HUES6 (cell line): Measurements from ENCODE around the gene FAM83F.

ENCODE experiments used
- H3K27ac ChIP-seq: 2 replicates; pipeline ENCODE4 v1.7.0; 2013; ENCODE audit warnings: low read depth, mild to moderate bottlenecking, low read length, inconsistent platforms
- H3K27me3 ChIP-seq: 2 replicates; pipeline ENCODE4 v1.6.1; 2013; ENCODE audit warnings: low read length; ENCODE audit not compliant: control insufficient read depth, insufficient read depth
- H3K36me3 ChIP-seq: 2 replicates; pipeline ENCODE4 v1.6.1; 2013; ENCODE audit warnings: low read length; ENCODE audit not compliant: control insufficient read depth, insufficient read depth
- H3K4me1 ChIP-seq: 2 replicates; pipeline ENCODE4 v1.6.1; 2013; ENCODE audit warnings: low read length; ENCODE audit not compliant: control insufficient read depth, insufficient read depth
- H3K4me3 ChIP-seq: 2 replicates; pipeline ENCODE4 v1.5.1; 2013; ENCODE audit warnings: low read depth, low read length
- H3K9ac ChIP-seq: one replicate; pipeline ENCODE4 v1.6.1; 2013; ENCODE audit warnings: mild to moderate bottlenecking, low read length
- H3K9me3 ChIP-seq: 2 replicates; pipeline ENCODE4 v1.6.1; 2013; ENCODE audit warnings: low read depth, low read length; ENCODE audit not compliant: control insufficient read depth, insufficient read depth

FAM83F gene

DNA sequence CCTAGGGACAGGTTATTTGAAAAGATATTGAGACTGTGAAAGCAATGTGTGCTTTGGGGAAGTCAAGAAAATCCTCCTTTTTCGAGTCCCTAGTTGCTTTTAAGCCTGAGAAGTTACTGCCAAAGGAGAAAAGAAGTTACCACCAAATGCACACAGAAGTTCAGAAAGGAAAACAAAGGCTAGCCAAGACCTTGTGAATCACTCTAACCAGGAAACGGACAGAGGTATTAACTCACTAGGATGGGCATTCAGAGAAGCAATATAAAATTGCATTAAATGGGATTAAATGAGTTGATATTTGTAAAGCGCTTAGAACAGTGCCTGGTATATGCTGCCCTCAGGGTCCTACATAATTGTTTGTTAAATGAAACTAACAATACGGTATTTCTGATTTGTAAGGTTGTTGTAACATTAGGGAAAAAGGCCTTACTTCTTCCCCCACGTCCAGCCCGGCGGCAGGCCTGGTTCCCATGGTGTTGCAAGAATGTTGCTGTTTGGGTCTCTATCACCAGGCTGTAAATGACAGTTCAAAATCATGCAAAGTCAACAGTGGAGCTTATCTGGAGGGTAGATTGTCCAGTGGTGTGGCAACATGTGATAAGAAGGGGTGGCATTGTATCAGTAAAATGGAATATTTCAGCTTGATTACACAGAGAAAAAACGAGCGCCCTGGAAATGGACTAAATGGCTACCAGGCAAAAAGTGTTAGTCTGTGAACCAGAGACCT lies 27.5 kb upstream of the FAM83F start:
- Histone ChIP-seq H3K9me3 (no peaks in the 10 kb centered on the region), H3K36me3 (no peaks in the 10 kb centered on the region), H3K27me3 (no peaks in the 10 kb centered on the region; the same call in 1 of the 2 replicates), H3K9ac (no peak overlapping the region), H3K27ac (no peak overlapping the region), H3K4me1 (no peaks in the 10 kb centered on the region), H3K4me3 (no peak overlapping the region)

DNA sequence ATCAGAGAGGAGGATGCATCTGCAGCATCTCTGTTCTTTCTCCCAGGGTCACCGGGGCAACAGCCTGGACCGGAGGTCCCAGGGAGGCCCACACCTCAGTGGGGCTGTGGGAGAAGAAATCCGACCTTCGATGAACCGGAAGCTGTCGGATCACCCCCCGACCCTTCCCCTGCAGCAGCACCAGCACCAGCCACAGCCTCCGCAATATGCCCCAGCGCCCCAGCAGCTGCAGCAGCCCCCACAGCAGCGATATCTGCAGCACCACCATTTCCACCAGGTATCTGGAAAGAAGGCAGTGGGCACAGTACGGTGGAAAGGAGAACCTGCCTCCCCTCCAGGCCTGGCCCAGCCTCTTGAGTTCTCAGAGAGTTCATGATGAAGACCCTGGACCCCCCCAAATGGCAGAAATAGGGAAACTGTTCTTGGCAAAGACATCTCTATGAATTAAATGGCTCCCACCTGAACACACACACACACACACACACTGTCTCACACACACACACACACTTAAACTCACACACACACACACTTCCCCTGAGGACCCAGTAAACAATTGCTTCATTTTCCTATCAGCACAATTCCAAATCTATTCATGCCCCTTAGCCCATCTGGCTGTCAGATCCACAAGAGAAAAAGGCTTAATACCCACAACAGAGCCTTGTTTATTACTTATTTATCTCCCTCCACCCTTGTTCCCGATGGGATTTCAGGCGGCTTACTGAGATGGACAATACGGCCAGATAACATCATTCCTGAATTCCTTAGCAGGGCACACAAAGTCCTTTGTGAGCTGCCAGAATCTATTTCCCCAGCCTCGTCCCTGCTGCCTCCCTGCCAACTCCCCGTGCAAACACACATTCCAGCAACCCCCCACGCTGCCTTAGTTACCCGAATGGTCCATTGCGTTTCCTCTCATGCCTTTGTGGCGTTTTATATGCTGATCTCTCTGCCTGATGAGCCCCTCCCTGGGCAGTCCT lies 26.5 kb upstream of the FAM83F start:
- no peak overlapping the region for H3K27ac ChIP-seq

DNA sequence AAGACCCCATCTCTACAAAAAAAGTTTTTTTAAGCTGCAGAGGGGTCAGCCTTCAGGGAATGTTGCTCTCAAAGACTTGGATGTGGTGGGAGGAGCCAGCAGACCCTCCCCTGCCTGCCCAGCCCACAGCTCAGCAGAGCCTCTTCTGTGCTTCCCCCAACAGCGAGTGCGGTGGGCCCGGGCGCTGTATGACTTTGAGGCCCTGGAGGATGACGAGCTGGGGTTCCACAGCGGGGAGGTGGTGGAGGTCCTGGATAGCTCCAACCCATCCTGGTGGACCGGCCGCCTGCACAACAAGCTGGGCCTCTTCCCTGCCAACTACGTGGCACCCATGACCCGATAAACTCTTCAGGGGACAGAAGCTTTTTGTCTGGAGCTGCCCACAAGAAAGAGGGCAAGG lies 24.0 kb upstream of the FAM83F start:
- no peak overlapping the region for H3K27ac ChIP-seq
- H3K27me3 ChIP-seq, result peaks cover under 1% of the 10 kb centered on the region; the same call in 1 of the 2 replicates
- H3K9ac ChIP-seq, result no peak overlapping the region
- no peaks in the 10 kb centered on the region for H3K36me3 ChIP-seq
- H3K4me1 ChIP-seq, result no peaks in the 10 kb centered on the region; the same call in 1 of the 2 replicates
- no peaks in the 10 kb centered on the region for H3K9me3 ChIP-seq
- no peak overlapping the region for H3K4me3 ChIP-seq

More for the DNA sequence above, 26.5 kb upstream of the FAM83F start:
- Histone ChIP-seq H3K36me3 (no peaks in the 10 kb centered on the region), H3K4me1 (no peaks in the 10 kb centered on the region), H3K4me3 (no peak overlapping the region), H3K9me3 (no peaks in the 10 kb centered on the region), H3K27me3 (no peaks in the 10 kb centered on the region; the same call in 1 of the 2 replicates), H3K9ac (no peak overlapping the region)

DNA sequence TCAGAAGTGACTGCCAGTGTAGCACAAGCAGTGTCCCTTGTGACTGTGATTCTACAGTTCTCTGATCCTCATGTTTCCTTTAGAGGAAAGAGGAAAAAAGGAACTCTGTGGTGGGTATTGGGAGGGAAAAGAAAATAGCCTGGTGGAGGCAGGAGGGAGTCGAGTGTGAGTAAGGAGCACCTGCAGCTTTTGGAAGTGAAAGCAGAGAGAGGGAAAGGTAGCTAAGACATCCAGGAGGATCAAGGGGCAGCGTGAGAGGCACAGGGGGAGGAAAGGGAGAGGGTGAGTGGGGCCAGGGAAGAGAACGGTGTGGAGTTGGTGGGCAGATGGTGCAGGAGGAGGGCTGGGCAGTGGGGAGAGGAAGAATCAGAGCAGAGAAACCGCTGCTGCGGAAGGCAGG lies 22.1 kb upstream of the FAM83F start:
- no peak overlapping the region for H3K27ac ChIP-seq
- no peak overlapping the region for H3K4me3 ChIP-seq
- peaks cover 10% of the 10 kb centered on the region; the same call in 1 of the 2 replicates for H3K27me3 ChIP-seq
- H3K9me3 ChIP-seq, result no peaks in the 10 kb centered on the region
- no peak overlapping the region for H3K9ac ChIP-seq
- no peaks in the 10 kb centered on the region; the same call in 1 of the 2 replicates for H3K4me1 ChIP-seq
- no peaks in the 10 kb centered on the region for H3K36me3 ChIP-seq

DNA sequence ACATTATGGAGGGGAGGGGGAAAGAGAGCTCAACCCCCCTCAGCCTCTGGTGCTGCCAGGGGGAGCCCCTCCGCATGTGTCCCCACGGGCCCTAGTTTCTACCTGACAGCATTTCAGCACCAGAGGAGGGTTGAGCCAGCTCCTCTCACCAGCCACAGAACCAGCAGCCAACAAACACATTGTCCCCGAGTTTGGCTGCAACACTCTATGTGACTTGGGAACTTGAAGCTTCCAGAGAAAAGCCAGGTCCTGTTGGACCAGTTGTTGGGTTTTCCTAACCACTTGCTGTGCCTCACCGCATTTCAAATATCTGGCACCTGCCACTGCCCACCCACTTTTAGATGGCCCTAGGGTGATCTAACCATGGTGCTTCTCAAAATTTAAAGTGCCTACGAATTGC lies 21.1 kb upstream of the FAM83F start:
- no peaks in the 10 kb centered on the region; the same call in 1 of the 2 replicates for H3K4me1 ChIP-seq
- H3K36me3 ChIP-seq, result no peaks in the 10 kb centered on the region
- no peak overlapping the region for H3K27ac ChIP-seq
- H3K27me3 ChIP-seq, result peaks cover 10% of the 10 kb centered on the region; the same call in 1 of the 2 replicates
- H3K4me3 ChIP-seq, result no peak overlapping the region
- H3K9me3 ChIP-seq, result no peaks in the 10 kb centered on the region
- H3K9ac ChIP-seq, result no peak overlapping the region

DNA sequence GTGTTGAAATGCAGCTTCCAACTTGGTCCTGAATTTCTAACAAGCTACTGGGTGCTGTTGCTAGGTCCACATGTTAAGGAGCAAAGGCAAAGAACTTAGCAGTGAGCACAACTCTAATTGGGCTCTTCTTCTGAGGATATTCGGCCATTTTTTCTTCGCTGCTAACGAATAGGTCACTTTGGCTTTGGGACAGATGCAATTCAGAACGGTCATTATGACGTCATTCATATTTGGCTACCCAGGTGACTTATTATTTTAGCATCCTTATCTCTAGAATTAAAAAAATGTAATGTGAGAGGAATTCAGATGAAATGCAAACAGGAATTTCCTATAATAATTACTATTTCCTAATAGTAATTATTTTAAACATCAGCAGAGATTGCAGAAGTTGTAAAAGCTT lies 20.7 kb upstream of the FAM83F start:
- Histone ChIP-seq H3K27me3 (peaks cover 10% of the 10 kb centered on the region; the same call in 1 of the 2 replicates), H3K4me3 (no peak overlapping the region), H3K4me1 (no peaks in the 10 kb centered on the region; the same call in 1 of the 2 replicates), H3K9ac (no peak overlapping the region), H3K27ac (no peak overlapping the region), H3K36me3 (no peaks in the 10 kb centered on the region), H3K9me3 (no peaks in the 10 kb centered on the region)

DNA sequence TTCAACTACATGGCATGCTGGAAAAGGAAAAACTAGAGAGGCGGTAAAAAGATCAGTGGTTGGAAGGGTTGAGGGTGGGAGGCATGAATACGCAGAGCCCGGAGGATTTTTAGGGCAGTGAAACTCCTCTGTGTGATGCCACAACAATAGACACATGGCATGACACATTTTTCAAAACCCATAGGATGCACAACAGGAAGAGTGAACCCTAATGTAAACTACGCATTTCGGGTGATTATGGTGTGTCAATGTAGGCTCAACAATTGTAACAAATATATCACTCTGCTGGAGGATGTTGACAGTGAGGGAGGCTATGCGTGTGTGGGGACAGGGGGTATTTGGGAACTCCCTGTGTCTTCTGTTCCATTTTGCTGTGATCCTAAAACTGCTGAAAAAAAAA lies 15.7 kb upstream of the FAM83F start:
- Histone ChIP-seq H3K27ac (no peak overlapping the region), H3K27me3 (peaks cover 12% of the 10 kb centered on the region), H3K4me1 (no peaks in the 10 kb centered on the region), H3K9me3 (no peaks in the 10 kb centered on the region), H3K9ac (no peak overlapping the region), H3K36me3 (no peaks in the 10 kb centered on the region), H3K4me3 (no peak overlapping the region)

DNA sequence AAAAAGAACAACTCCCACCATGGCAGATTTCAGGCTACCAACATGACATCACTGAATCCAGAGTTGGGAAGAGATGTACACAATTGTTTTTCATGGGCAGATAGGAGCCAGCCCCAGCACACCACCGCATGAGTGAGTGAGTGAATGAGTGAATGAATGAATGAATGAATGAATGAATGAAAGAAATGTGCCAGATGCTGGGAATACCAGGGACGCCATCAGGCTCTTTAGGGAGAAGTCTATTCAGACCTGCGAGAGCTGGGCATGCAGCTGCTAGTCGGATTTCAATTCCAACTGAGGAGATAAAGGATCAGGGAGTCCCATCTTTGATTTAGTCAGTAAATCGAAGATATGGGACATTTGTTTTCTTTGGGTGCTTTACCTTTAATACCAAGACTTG lies 15.3 kb upstream of the FAM83F start:
- H3K4me3 ChIP-seq, result no peak overlapping the region
- H3K27me3 ChIP-seq, result peaks cover 14% of the 10 kb centered on the region
- H3K9ac ChIP-seq, result no peak overlapping the region
- no peak overlapping the region for H3K27ac ChIP-seq
- no peaks in the 10 kb centered on the region for H3K4me1 ChIP-seq
- H3K36me3 ChIP-seq, result no peaks in the 10 kb centered on the region
- no peaks in the 10 kb centered on the region for H3K9me3 ChIP-seq

DNA sequence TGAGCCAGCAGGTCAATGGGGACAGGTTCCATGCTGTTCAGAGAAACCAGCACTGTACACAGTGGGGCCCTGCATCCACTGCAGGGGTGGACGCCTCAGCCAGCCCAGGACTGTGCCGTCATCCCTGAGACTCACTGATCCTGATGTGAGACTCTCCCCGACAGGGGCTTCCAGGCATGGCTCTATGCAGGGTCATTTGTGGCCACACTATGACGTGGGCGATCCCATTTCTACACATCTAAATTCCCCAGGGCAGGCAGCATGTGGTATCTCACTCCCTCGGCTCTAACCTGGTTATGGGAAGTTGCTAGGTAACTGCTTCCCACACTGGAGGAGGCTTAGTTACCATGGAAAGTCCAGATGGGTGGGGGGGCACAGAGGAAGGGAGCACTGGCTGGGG lies 14.2 kb upstream of the FAM83F start:
- peaks cover 21% of the 10 kb centered on the region for H3K27me3 ChIP-seq
- H3K36me3 ChIP-seq, result no peaks in the 10 kb centered on the region
- no peaks in the 10 kb centered on the region for H3K4me1 ChIP-seq
- no peaks in the 10 kb centered on the region for H3K9me3 ChIP-seq
- H3K9ac ChIP-seq, result no peak overlapping the region
- H3K4me3 ChIP-seq, result no peak overlapping the region
- no peak overlapping the region for H3K27ac ChIP-seq

DNA sequence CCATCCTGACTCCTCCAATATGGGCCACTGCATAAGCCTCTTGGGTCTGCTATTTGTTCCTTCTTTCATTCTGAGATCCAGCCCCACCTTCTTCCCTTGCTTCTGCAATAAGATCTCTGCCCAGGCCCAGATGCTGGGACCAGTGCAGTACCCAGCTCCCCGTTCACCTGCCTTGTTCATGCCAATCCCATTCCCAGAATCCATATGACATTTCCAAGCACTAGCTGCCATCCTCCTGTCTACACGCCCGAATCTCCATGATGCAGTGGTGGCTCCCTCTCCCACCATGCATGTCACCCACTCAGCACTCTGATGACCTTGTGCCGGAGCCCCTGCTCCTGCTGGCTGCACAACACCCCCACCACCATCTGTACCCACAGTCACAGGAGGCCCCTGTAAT lies 11.4 kb upstream of the FAM83F start:
- Histone ChIP-seq H3K27ac (no peak overlapping the region), H3K4me1 (no peaks in the 10 kb centered on the region), H3K36me3 (no peaks in the 10 kb centered on the region), H3K9me3 (no peaks in the 10 kb centered on the region), H3K9ac (no peak overlapping the region), H3K27me3 (peaks cover 18% of the 10 kb centered on the region), H3K4me3 (no peak overlapping the region)

DNA sequence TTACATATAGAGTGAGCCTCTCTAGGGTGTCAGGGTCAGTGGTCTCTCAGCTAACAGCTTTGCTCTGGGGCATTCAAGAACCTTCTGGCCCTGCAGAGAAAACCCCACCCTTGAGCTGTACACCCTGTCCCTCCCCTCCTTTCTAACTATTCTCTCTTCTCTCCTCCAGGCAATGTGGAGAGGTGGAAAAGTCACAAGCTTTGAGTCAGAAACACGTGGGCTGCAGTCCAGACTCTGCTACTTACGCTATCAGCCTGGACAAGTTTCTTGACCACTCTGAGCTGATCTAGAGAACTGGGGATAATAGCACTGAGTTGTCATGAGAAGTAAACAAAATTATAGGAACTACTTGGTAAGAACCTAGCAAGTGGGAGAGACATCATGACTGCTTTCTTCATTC lies 10.7 kb upstream of the FAM83F start:
- H3K36me3 ChIP-seq, result no peaks in the 10 kb centered on the region
- no peak overlapping the region for H3K4me3 ChIP-seq
- H3K27ac ChIP-seq, result no peak overlapping the region
- no peaks in the 10 kb centered on the region for H3K9me3 ChIP-seq
- H3K27me3 ChIP-seq, result peaks cover 23% of the 10 kb centered on the region
- H3K9ac ChIP-seq, result no peak overlapping the region
- peaks cover 4% of the 10 kb centered on the region; the same call in 1 of the 2 replicates for H3K4me1 ChIP-seq
